Glomerular visceral epithelial cell (primary cell): ENCODE results near the gene TBC1D1.

Experiments
- DNase-seq: peaks from one replicate; pipeline ENCODE4 v3.0.0-alpha.2; 2016; ENCODE audit errors: extremely low spot score

The TBC1D1 gene

GRCh38 chr4:38077791-38078489 lies 187.1 kb downstream of the TBC1D1 start:
- DNase-seq: no peak

- peak; percentile 57 for DNase-seq
These were observed 187.9 kb downstream of the TBC1D1 start for GRCh38 chr4:38078590-38079421.

- peak; percentile 10 for DNase-seq
These were observed 189.4 kb downstream of the TBC1D1 start for GRCh38 chr4:38080061-38080974.

- DNase-seq: no peak
These were observed 191.1 kb downstream of the TBC1D1 start for GRCh38 chr4:38082021-38082420.

GRCh38 chr4:38082424-38083385 lies 191.8 kb downstream of the TBC1D1 start:
- DNase-seq: peak; percentile 70

- no peak for DNase-seq
These were observed 194.2 kb downstream of the TBC1D1 start for GRCh38 chr4:38084877-38085711.

GRCh38 chr4:38085751-38086150 lies 194.9 kb downstream of the TBC1D1 start:
- no peak for DNase-seq

- no peak for DNase-seq
These were observed 195.4 kb downstream of the TBC1D1 start for GRCh38 chr4:38086151-38086848.

GRCh38 chr4:38086849-38087226 lies 196.0 kb downstream of the TBC1D1 start:
- DNase-seq: no peak

GRCh38 chr4:38088321-38088720 lies 197.4 kb downstream of the TBC1D1 start:
- no peak for DNase-seq

GRCh38 chr4:38089961-38090360 lies 199.1 kb downstream of the TBC1D1 start:
- DNase-seq: no peak

- no peak for DNase-seq
These were observed 199.8 kb downstream of the TBC1D1 start for GRCh38 chr4:38090455-38091246.

- DNase-seq: no peak
These were observed 200.8 kb downstream of the TBC1D1 start for GRCh38 chr4:38091636-38092035.

GRCh38 chr4:38092701-38093100 lies 201.8 kb downstream of the TBC1D1 start:
- DNase-seq: peak; percentile 41

- DNase-seq: no peak
These were observed 203.5 kb downstream of the TBC1D1 start for GRCh38 chr4:38094419-38094818.

GRCh38 chr4:38095691-38096090 lies 204.8 kb downstream of the TBC1D1 start:
- no peak for DNase-seq

- no peak for DNase-seq
These were observed 206.9 kb downstream of the TBC1D1 start for GRCh38 chr4:38097818-38098217.

GRCh38 chr4:38099020-38099600 lies 208.2 kb downstream of the TBC1D1 start:
- DNase-seq: no peak
